Ascending aorta (tissue), 2 donors: ENCODE measurements around the gene YTHDC2. TPM values are rescaled to one million over a fixed set of nuclear protein-coding genes. Genes with fewer than 3 reads are reported as not detected.

Experiments used
- DNase-seq, 2 donors: peaks; one replicate each; pipeline ENCODE4 v3.0.0-alpha.2; 2019; ENCODE audit warnings: low spot score in 2 of 2
- H3K27ac ChIP-seq, 2 donors: fragments of 200-600 bp; sonication (generic); one replicate each; pipeline ENCODE4 v1.5.1; 2016 to 2017; ENCODE audit warnings: mild to moderate bottlenecking in 1 of 2
- H3K27me3 ChIP-seq: fragments of 200-600 bp; sonication (generic); one replicate; pipeline ENCODE4 v1.5.1; 2017
- H3K36me3 ChIP-seq, 2 donors: fragments of 200-600 bp; sonication (generic); one replicate each; pipeline ENCODE4 v1.5.1; 2016
- H3K4me1 ChIP-seq, 2 donors: fragments of 200-600 bp; sonication (generic); one replicate each; pipeline ENCODE4 v1.5.1; 2016 to 2017; ENCODE audit warnings: mild to moderate bottlenecking in 1 of 2
- H3K4me3 ChIP-seq, 2 donors: fragments of 200-600 bp; sonication (generic); one replicate each; pipeline ENCODE4 v1.5.1; 2016 to 2017; ENCODE audit warnings: mild to moderate bottlenecking in 1 of 2
- H3K9me3 ChIP-seq, 2 donors: fragments of 200-600 bp; sonication (generic); one replicate each; pipeline ENCODE4 v1.5.1; 2016
- intact Hi-C: fragments of 100-400 bp; cut with DNase I; formaldehyde crosslinking; loops from one replicate; pipeline ENCODE4 v1.15.1; 2023
- total RNA-seq: library from RNA; depleted of rRNA; stranded (reverse); fragments of >200 nt; gene quantifications from one replicate; pipeline ENCODE4 v1.1.0, GENCODE V29; 2016
- TF ChIP-seq, protein P1 (sequence below), 3 experiments: fragments of 200-600 bp in 2 of 3; fragments of 450-650 bp in 1 of 3; sonication (generic) in 2 of 3; IDR thresholded peaks; one replicate each; pipeline ENCODE4 v1.5.1; 2016 to 2019; ENCODE audit warnings: antibody characterized with exemption in 3 of 3, mild to moderate bottlenecking in 1 of 3, moderate library complexity in 1 of 3

YTHDC2 gene
- total RNA-seq, 1 donor from 2014 or later, result 8.3 TPM

DNA sequence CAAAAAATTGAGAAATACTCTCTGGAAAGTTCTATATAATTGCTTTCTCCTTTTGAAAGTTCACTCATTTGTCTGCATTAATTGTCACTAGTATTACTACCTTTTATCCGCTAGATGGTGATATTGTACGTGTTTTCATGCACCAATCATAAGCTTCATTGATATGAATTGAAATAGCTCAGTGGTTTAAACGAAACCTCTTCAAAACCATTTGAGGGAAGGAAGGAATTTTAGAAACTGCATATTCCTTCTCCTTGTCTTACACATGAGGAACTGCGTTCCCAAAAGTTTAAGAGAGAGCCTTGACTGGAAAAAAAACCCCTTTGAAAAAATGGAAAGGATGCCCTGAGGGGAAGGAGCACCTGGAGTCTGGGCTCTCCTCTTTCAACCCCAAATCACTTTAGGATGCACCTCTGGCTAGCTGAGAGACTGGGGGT, 98.6 kb downstream of the YTHDC2 start:
- DNase-seq, result no peak
- Histone ChIP-seq H3K9me3 (no peaks in the 10 kb centered on the region), H3K36me3 (no peaks in the 10 kb centered on the region), H3K4me3 (no peak overlapping the region), H3K4me1 (no peaks in the 10 kb centered on the region), H3K27ac (no peak overlapping the region), H3K27me3 (no peaks in the 10 kb centered on the region)
- intact Hi-C loops, result loop anchor here (1.0 to 5.0 kb wide), 2 partner anchors 838 to 1460 kb away; no protein-coding TSS in a partner anchor
- TF ChIP-seq, protein P1, sequence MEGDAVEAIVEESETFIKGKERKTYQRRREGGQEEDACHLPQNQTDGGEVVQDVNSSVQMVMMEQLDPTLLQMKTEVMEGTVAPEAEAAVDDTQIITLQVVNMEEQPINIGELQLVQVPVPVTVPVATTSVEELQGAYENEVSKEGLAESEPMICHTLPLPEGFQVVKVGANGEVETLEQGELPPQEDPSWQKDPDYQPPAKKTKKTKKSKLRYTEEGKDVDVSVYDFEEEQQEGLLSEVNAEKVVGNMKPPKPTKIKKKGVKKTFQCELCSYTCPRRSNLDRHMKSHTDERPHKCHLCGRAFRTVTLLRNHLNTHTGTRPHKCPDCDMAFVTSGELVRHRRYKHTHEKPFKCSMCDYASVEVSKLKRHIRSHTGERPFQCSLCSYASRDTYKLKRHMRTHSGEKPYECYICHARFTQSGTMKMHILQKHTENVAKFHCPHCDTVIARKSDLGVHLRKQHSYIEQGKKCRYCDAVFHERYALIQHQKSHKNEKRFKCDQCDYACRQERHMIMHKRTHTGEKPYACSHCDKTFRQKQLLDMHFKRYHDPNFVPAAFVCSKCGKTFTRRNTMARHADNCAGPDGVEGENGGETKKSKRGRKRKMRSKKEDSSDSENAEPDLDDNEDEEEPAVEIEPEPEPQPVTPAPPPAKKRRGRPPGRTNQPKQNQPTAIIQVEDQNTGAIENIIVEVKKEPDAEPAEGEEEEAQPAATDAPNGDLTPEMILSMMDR (IDR thresholded peaks at IDR 0.05), result peak; percentile 30 to 65 (median 54)

DNA sequence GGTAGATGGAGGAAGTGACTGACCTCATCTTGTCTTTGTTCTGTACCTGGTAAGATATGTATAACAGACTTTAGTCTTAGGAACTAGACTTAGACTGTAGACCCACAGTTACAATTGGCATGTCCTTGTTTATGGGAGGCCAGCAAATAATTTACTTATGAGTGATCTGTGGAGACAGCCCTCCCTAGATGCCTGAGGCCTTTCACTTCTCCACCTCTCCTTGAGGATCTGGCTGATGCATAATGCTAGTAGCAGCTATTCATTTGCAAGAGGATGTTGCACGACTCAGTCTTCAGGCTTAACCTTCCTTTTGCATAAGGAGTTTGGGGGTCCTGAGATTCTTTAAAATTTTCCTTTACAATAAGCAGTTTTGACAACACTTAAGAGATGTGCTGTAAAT, 100.7 kb downstream of the YTHDC2 start:
- TF ChIP-seq, protein P1 (IDR thresholded peaks at IDR 0.05), result no peak
- intact Hi-C loops, result loop anchor here (5.0 kb wide), 1 partner anchor 1458 kb away; no protein-coding TSS in a partner anchor
- no peak for DNase-seq
- Histone ChIP-seq H3K27me3 (no peaks in the 10 kb centered on the region), H3K36me3 (no peaks in the 10 kb centered on the region), H3K9me3 (no peaks in the 10 kb centered on the region), H3K27ac (no peak overlapping the region), H3K4me1 (no peaks in the 10 kb centered on the region), H3K4me3 (no peak overlapping the region)

DNA sequence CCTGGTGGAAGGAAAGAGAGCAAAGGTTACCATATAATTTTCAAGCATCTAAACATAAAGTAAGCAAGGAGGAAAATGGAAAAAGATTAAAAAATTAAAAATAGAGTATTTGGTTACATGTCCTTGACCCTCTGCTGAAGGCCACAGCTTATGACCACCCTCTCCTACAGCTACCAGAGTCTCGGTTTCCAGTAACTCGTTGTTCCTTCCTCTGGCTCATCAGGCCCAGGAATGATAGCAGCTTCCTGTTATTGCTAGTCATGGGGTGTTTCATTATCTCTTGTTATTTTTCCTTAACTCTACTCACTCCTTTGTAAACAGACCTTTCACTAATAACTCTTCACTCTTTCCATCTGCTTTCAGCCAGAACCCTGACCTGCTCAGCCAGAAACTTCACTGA, 102.2 kb downstream of the YTHDC2 start:
- intact Hi-C loops, result no loop called here
- TF ChIP-seq, protein P1 (IDR thresholded peaks at IDR 0.05), result no peak
- no peak overlapping the region for H3K27ac ChIP-seq

DNA sequence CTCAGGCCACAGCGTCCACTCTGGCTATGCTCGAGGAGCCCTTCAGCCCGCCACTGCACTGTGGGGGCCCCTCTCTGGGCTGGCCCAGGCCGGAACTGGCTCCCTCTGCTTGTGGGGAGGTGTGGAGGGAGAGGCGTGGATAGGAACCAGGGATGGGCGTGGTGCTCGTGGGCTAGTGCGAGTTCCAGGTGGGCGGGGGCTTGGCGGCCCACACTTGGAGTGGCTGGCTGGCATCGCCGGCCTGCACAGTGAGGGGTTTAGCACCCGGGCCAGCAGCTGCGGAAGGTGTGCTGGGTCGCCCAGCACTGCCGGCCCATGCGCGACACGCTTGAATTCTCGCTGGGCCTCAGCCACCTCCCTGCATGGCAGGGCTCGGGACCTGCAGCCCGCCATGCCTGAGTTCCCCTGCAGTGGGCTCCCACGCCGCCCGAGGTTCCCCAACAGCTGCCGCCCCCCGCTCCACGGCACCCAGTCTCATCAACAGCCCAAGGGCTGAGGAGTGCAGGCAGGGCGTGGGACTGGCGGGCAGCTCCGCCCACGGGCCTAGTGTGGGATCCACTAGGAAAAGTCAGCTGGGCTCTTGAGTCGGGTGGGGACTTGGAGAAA, 103.8 kb downstream of the YTHDC2 start:
- no peaks in the 10 kb centered on the region for H3K36me3 ChIP-seq
- H3K27me3 ChIP-seq, result no peaks in the 10 kb centered on the region
- H3K27ac ChIP-seq, result no peak overlapping the region
- H3K9me3 ChIP-seq, result no peaks in the 10 kb centered on the region
- TF ChIP-seq, protein P1 (IDR thresholded peaks at IDR 0.05), result no peak
- no peaks in the 10 kb centered on the region for H3K4me1 ChIP-seq
- no peak for DNase-seq
- intact Hi-C loops, result no loop called here
- no peak overlapping the region for H3K4me3 ChIP-seq

More for the DNA sequence above, 102.2 kb downstream of the YTHDC2 start:
- Histone ChIP-seq H3K4me1 (no peaks in the 10 kb centered on the region), H3K36me3 (no peaks in the 10 kb centered on the region), H3K4me3 (no peak overlapping the region), H3K27me3 (no peaks in the 10 kb centered on the region), H3K9me3 (no peaks in the 10 kb centered on the region)
- no peak for DNase-seq

DNA sequence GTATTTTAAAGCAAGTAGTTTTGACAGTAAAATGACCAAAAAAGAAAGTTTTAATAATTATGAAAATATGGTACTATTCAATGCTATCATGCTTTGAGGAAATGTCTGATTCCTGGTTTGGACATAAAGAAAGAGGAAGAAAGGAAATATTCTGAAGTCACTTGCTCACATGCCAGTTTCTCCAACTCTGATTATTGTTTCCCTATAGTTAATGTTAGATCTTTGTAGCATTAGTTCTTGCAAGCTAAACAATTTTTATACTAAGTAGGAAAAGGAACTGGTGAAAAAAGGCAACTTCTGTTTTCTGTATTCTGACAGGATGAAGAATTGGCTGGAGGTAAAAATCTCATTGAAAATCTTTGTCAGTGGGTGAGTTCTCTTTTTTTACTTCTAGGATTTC, 119.5 kb downstream of the YTHDC2 start:
- Histone ChIP-seq H3K36me3 (no peaks in the 10 kb centered on the region), H3K27me3 (no peaks in the 10 kb centered on the region), H3K9me3 (no peaks in the 10 kb centered on the region), H3K27ac (no peak overlapping the region), H3K4me3 (no peak overlapping the region), H3K4me1 (no peaks in the 10 kb centered on the region)
- intact Hi-C loops, result no loop called here
- TF ChIP-seq, protein P1 (IDR thresholded peaks at IDR 0.05), result no peak
- no peak for DNase-seq
